Measurements from ENCODE around the gene ARPC4. TPM values are rescaled to one million over a fixed set of nuclear protein-coding genes. Genes with fewer than 3 reads are reported as not detected.

ARPC4 gene
- total and polyA plus RNA-seq, 2 donors (not counting 3 experiments of a cell fraction or from before 2014, with no cell fraction given): 181 to 197 TPM

DNA sequence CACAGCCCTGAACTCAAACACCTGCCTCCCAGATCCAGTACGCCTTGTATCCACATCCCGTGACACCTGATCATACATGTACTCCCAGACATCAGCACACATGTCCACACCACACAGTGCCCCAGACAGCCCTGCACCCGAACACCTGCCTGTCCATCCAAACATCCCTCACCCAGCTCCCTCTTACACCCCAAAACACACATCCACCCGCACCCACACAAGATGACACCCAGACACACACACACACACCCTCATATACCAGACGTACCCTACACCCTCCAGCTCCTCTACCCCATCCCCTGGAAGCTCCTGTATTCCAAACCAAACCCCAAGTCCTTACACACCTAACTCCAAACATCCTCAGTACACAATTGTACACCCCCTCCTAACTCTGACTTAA is 23.9 kb upstream of the ARPC4 start:
- POLR2A ChIA-PET: interaction anchor here (0.7 kb wide), 1 partner anchor 718 kb away, joined by 3 read pairs; no protein-coding TSS in a partner anchor
- H3K9me3 ChIP-seq (replicated peaks; ENCODE audit: control insufficient read depth, insufficient read depth, low read length): no peaks in the 10 kb centered on the region
- DNase-seq (ENCODE audit: low read depth, low spot score) (no peak), FAIRE-seq (no peak)
- peaks cover 0 to 2% of the 10 kb centered on the region in 2 experiments for H3K36me3 ChIP-seq (ENCODE audit: control insufficient read depth in 2 of 2, extremely low read depth in 1 of 2, insufficient read depth in 2 of 2, low read length in 2 of 2)
- intact Hi-C loops (cut with micrococcal nuclease) (loop anchor here (1.0 kb wide), 2 partner anchors 14 to 38 kb away; partner anchors contain the start of gene BRPF1), dilution Hi-C loops (cut with MboI; ENCODE audit: extremely low pct_ligation_motif_present, low sequenced_read_pairs) (no loop called here)
- CTCF ChIA-PET: interaction anchor here (1.6 kb wide), 1 partner anchor 14 kb away, joined by 5 read pairs; no protein-coding TSS in a partner anchor
- peak overlapping the region; percentile 73 for H3K9ac ChIP-seq (replicated peaks; ENCODE audit: extremely low read depth, insufficient read depth, low read length)
- no peaks in the 10 kb centered on the region for H4K20me1 ChIP-seq (replicated peaks; ENCODE audit: control insufficient read depth, extremely low read depth, insufficient read depth, low read length)
- H3K9me1 ChIP-seq (replicated peaks; ENCODE audit: control insufficient read depth, extremely low read depth, insufficient read depth, low read length): no peaks in the 10 kb centered on the region
- TSS peak; percentile 5 for BruUV-seq (replicated peaks)
- H3K4me3 ChIP-seq (replicated peaks in 1 of 3; ENCODE audit: insufficient read depth in 1 of 3, low read depth in 1 of 3, low read length in 3 of 3): peak overlapping the region; percentile 60 to 65 (median 62)
- TF ChIP-seq MYC (IDR thresholded peaks at IDR 0.05; ENCODE audit: low read depth, low read length) (no peak), POLR2AphosphoS5 (IDR thresholded peaks at IDR 0.05; ENCODE audit: insufficient read depth, low read depth, low read length) (no peak), JUN (IDR thresholded peaks at IDR 0.05; ENCODE audit: borderline replicate concordance, insufficient read depth, insufficient read length, low read depth) (no peak), FOS (IDR thresholded peaks at IDR 0.05; ENCODE audit: borderline replicate concordance, insufficient read depth, low read length) (no peak), POLR2A (IDR thresholded peaks at IDR 0.05; ENCODE audit: low read depth, low read length) (no peak), EZH2 (IDR thresholded peaks at IDR 0.05; ENCODE audit: borderline replicate concordance, low read depth, low read length, severe bottlenecking) (no peak), GATA2 (IDR thresholded peaks at IDR 0.05; ENCODE audit: insufficient read depth, insufficient read length, low read depth, low read length) (no peak)
- TF ChIP-seq, protein P1, sequence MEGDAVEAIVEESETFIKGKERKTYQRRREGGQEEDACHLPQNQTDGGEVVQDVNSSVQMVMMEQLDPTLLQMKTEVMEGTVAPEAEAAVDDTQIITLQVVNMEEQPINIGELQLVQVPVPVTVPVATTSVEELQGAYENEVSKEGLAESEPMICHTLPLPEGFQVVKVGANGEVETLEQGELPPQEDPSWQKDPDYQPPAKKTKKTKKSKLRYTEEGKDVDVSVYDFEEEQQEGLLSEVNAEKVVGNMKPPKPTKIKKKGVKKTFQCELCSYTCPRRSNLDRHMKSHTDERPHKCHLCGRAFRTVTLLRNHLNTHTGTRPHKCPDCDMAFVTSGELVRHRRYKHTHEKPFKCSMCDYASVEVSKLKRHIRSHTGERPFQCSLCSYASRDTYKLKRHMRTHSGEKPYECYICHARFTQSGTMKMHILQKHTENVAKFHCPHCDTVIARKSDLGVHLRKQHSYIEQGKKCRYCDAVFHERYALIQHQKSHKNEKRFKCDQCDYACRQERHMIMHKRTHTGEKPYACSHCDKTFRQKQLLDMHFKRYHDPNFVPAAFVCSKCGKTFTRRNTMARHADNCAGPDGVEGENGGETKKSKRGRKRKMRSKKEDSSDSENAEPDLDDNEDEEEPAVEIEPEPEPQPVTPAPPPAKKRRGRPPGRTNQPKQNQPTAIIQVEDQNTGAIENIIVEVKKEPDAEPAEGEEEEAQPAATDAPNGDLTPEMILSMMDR (IDR thresholded peaks at IDR 0.05; ENCODE audit: extremely low read depth in 1 of 2, insufficient read depth in 1 of 2, low read depth in 1 of 2, low read length in 2 of 2): no peak
- TF ChIP-seq, protein P2, sequence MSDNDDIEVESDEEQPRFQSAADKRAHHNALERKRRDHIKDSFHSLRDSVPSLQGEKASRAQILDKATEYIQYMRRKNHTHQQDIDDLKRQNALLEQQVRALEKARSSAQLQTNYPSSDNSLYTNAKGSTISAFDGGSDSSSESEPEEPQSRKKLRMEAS (IDR thresholded peaks at IDR 0.05; ENCODE audit: insufficient read depth, insufficient read length): no peak
- no peak overlapping the region for H3K27ac ChIP-seq (ENCODE audit: insufficient read depth, low read depth, low read length)
- H3K27me3 ChIP-seq (ENCODE audit: control insufficient read depth in 2 of 2, insufficient read depth in 2 of 2, low read length in 2 of 2): no peaks in the 10 kb centered on the region
- H3K4me1 ChIP-seq (ENCODE audit: control insufficient read depth, extremely low read depth, insufficient read depth, low read length): peaks cover 18% of the 10 kb centered on the region
- H3K79me2 ChIP-seq (ENCODE audit: control insufficient read depth, insufficient read depth, low read length): peaks cover 6% of the 10 kb centered on the region
- peak overlapping the region; percentile 97 for H2AFZ ChIP-seq (ENCODE audit: low read depth, low read length)
- H3K4me2 ChIP-seq (ENCODE audit: insufficient read depth, low read length): peak overlapping the region; percentile 83
